Neural cell (in vitro differentiated cells): Measurements from ENCODE around the gene SPON2. TPM values are rescaled to one million over a fixed set of nuclear protein-coding genes. Genes with fewer than 3 reads are reported as not detected.

Source experiments
- H2AFZ ChIP-seq: fragments of 200-600, 300-800 bp; sonication (generic), shearing (Covaris generic); 2 replicates; pipeline ENCODE4 v1.6.0; 2014; ENCODE audit warnings: low read depth, mild to moderate bottlenecking, antibody characterized with exemption, low read length, moderate library complexity
- H3F3A ChIP-seq: fragments of 200-600 bp; shearing (Covaris generic); 2 replicates; pipeline ENCODE4 v1.6.1; 2016; ENCODE audit warnings: mild to moderate bottlenecking, moderate library complexity, mixed read lengths, antibody characterized with exemption, low read length; ENCODE audit not compliant: insufficient read depth, poor library complexity, severe bottlenecking
- H3K27ac ChIP-seq: fragments of 200-600, 300-800 bp; sonication (generic), shearing (Covaris generic); 2 replicates; pipeline ENCODE4 v1.5.1; 2014; ENCODE audit warnings: mild to moderate bottlenecking, low read length, moderate library complexity
- H3K27me3 ChIP-seq: fragments of 300-800, 200-600 bp; sonication (generic), shearing (Covaris generic); 2 replicates; pipeline ENCODE4 v1.6.0; 2014; ENCODE audit warnings: mild to moderate bottlenecking, low read depth, low read length, moderate library complexity; ENCODE audit not compliant: insufficient read depth
- H3K36me3 ChIP-seq: fragments of 300-800, 200-600 bp; sonication (generic), shearing (Covaris generic); 2 replicates; pipeline ENCODE4 v1.5.1; 2014; ENCODE audit warnings: mild to moderate bottlenecking, antibody characterized with exemption, low read length, moderate library complexity; ENCODE audit not compliant: insufficient read depth
- H3K4me2 ChIP-seq: fragments of 300-800, 200-600 bp; sonication (generic), shearing (Covaris generic); 2 replicates; pipeline ENCODE4 v1.6.0; 2014; ENCODE audit warnings: mild to moderate bottlenecking, low read length
- H3K4me3 ChIP-seq: fragments of 300-800, 200-600 bp; sonication (generic), shearing (Covaris generic); 2 replicates; pipeline ENCODE4 v1.5.1; 2014; ENCODE audit warnings: mild to moderate bottlenecking, low read length, moderate library complexity
- H3K79me2 ChIP-seq: fragments of 200-600 bp; shearing (Covaris generic); replicated peaks from 2 replicates; pipeline ENCODE4 v1.6.0; 2014; ENCODE audit warnings: mild to moderate bottlenecking, low read length, moderate library complexity; ENCODE audit not compliant: insufficient read depth
- H3K9ac ChIP-seq: fragments of 300-800, 200-600 bp; sonication (generic), shearing (Covaris generic); 2 replicates; pipeline ENCODE4 v1.6.1; 2016; ENCODE audit warnings: mild to moderate bottlenecking, low read length, mixed read lengths
- H3K9me2 ChIP-seq: fragments of 200-600 bp; shearing (Covaris generic); 2 replicates; pipeline ENCODE4 v1.6.1; 2016; ENCODE audit warnings: mild to moderate bottlenecking, low read length, mixed read lengths; ENCODE audit not compliant: insufficient read depth
- H3K9me3 ChIP-seq: fragments of 200-600, 300-800 bp; sonication (generic), shearing (Covaris generic); 2 replicates; pipeline ENCODE4 v1.6.1; 2016; ENCODE audit warnings: mild to moderate bottlenecking, mixed run types, low read length, moderate library complexity, mixed read lengths
- H4K20me1 ChIP-seq: fragments of 200-600 bp; shearing (Covaris generic); 2 replicates; pipeline ENCODE4 v1.6.1; 2016; ENCODE audit warnings: mild to moderate bottlenecking, mixed run types; ENCODE audit not compliant: insufficient read depth
- EP300 ChIP-seq: fragments of 450-650 bp; conservative IDR thresholded peaks from 2 replicates; pipeline ENCODE4 v1.6.1; 2014; ENCODE audit warnings: antibody characterized with exemption, mild to moderate bottlenecking, moderate library complexity; ENCODE audit not compliant: poor library complexity, severe bottlenecking
- EZH2 ChIP-seq: fragments of 200-600, 300-800 bp; shearing (Covaris generic), sonication (generic); IDR thresholded peaks from 2 replicates; pipeline ENCODE4 v1.6.1; 2014; ENCODE audit warnings: antibody characterized with exemption, low read length, borderline replicate concordance, mild to moderate bottlenecking; ENCODE audit not compliant: insufficient read depth, poor library complexity, severe bottlenecking
- MXI1 ChIP-seq: fragments of 450-650 bp; conservative IDR thresholded peaks from 2 replicates; pipeline ENCODE4 v1.6.1; 2014; ENCODE audit warnings: antibody characterized with exemption, mild to moderate bottlenecking; ENCODE audit not compliant: poor library complexity, severe bottlenecking
- POLR2AphosphoS5 ChIP-seq: IDR thresholded peaks from 2 replicates; pipeline ENCODE4 v1.6.1; 2012
- RAD21 ChIP-seq: fragments of 450-650 bp; conservative IDR thresholded peaks from 2 replicates; pipeline ENCODE4 v1.6.1; 2014; ENCODE audit warnings: antibody characterized with exemption, mild to moderate bottlenecking, moderate library complexity
- SMC3 ChIP-seq: fragments of 450-650 bp; conservative IDR thresholded peaks from 2 replicates; pipeline ENCODE4 v1.6.1; 2014; ENCODE audit warnings: antibody characterized with exemption, mild to moderate bottlenecking, moderate library complexity; ENCODE audit not compliant: poor library complexity
- TAF1 ChIP-seq: IDR thresholded peaks from 2 replicates; pipeline ENCODE4 v1.6.1; 2012; ENCODE audit warnings: low read depth
- polyA plus RNA-seq: library from polyadenylated mRNA; depleted of rRNA; stranded (reverse); fragments of >200 nt; gene quantifications from 2 replicates; pipeline ENCODE4 v1.2.3, GENCODE V29; 2014
- TF ChIP-seq, protein P1 (sequence below): IDR thresholded peaks from 2 replicates; pipeline ENCODE4 v1.6.1; 2012; ENCODE audit warnings: borderline replicate concordance
- TF ChIP-seq, protein P2 (sequence below): fragments of 450-650 bp; IDR thresholded peaks from 2 replicates; pipeline ENCODE4 v1.5.1; 2014; ENCODE audit warnings: antibody characterized with exemption, mild to moderate bottlenecking, moderate library complexity; ENCODE audit not compliant: poor library complexity, severe bottlenecking

The SPON2 gene
- polyA plus RNA-seq, 1 donor from 2014 or later: 0.57 TPM

- no peaks in the 10 kb centered on the region for H4K20me1 ChIP-seq
- no peaks in the 10 kb centered on the region for H3K27me3 ChIP-seq
- H3F3A ChIP-seq: no peaks in the 10 kb centered on the region
- H3K4me2 ChIP-seq: no peak overlapping the region
- no peaks in the 10 kb centered on the region for H3K79me2 ChIP-seq
- no peaks in the 10 kb centered on the region for H3K9me2 ChIP-seq
- no peak overlapping the region for H3K27ac ChIP-seq
- H3K36me3 ChIP-seq: no peaks in the 10 kb centered on the region
- no peak overlapping the region for H3K4me3 ChIP-seq
- H3K9ac ChIP-seq: no peak overlapping the region
- H3K9me3 ChIP-seq: no peaks in the 10 kb centered on the region
- H2AFZ ChIP-seq: no peak overlapping the region
- no peak for TF ChIP-seq POLR2AphosphoS5
- TF ChIP-seq SMC3: no peak
- no peak for TF ChIP-seq EP300
- TF ChIP-seq EZH2: no peak
- no peak for TF ChIP-seq RAD21
- TF ChIP-seq MXI1: no peak
- no peak for TF ChIP-seq TAF1
- TF ChIP-seq, protein P1, sequence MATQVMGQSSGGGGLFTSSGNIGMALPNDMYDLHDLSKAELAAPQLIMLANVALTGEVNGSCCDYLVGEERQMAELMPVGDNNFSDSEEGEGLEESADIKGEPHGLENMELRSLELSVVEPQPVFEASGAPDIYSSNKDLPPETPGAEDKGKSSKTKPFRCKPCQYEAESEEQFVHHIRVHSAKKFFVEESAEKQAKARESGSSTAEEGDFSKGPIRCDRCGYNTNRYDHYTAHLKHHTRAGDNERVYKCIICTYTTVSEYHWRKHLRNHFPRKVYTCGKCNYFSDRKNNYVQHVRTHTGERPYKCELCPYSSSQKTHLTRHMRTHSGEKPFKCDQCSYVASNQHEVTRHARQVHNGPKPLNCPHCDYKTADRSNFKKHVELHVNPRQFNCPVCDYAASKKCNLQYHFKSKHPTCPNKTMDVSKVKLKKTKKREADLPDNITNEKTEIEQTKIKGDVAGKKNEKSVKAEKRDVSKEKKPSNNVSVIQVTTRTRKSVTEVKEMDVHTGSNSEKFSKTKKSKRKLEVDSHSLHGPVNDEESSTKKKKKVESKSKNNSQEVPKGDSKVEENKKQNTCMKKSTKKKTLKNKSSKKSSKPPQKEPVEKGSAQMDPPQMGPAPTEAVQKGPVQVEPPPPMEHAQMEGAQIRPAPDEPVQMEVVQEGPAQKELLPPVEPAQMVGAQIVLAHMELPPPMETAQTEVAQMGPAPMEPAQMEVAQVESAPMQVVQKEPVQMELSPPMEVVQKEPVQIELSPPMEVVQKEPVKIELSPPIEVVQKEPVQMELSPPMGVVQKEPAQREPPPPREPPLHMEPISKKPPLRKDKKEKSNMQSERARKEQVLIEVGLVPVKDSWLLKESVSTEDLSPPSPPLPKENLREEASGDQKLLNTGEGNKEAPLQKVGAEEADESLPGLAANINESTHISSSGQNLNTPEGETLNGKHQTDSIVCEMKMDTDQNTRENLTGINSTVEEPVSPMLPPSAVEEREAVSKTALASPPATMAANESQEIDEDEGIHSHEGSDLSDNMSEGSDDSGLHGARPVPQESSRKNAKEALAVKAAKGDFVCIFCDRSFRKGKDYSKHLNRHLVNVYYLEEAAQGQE: no peak
- TF ChIP-seq, protein P2, sequence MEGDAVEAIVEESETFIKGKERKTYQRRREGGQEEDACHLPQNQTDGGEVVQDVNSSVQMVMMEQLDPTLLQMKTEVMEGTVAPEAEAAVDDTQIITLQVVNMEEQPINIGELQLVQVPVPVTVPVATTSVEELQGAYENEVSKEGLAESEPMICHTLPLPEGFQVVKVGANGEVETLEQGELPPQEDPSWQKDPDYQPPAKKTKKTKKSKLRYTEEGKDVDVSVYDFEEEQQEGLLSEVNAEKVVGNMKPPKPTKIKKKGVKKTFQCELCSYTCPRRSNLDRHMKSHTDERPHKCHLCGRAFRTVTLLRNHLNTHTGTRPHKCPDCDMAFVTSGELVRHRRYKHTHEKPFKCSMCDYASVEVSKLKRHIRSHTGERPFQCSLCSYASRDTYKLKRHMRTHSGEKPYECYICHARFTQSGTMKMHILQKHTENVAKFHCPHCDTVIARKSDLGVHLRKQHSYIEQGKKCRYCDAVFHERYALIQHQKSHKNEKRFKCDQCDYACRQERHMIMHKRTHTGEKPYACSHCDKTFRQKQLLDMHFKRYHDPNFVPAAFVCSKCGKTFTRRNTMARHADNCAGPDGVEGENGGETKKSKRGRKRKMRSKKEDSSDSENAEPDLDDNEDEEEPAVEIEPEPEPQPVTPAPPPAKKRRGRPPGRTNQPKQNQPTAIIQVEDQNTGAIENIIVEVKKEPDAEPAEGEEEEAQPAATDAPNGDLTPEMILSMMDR: no peak
Measured at GRCh38 chr4:1206299-1207156, 34.1 kb upstream of the SPON2 start.

- H3K9me2 ChIP-seq: no peaks in the 10 kb centered on the region
- no peak overlapping the region for H3K4me2 ChIP-seq
- no peak overlapping the region for H3K4me3 ChIP-seq
- no peak overlapping the region for H3K27ac ChIP-seq
- no peak overlapping the region for H2AFZ ChIP-seq
- no peaks in the 10 kb centered on the region for H3K27me3 ChIP-seq
- no peaks in the 10 kb centered on the region for H3K36me3 ChIP-seq
- H3F3A ChIP-seq: no peaks in the 10 kb centered on the region
- no peak overlapping the region for H3K9ac ChIP-seq
- H3K9me3 ChIP-seq: no peaks in the 10 kb centered on the region
- no peaks in the 10 kb centered on the region for H4K20me1 ChIP-seq
- no peaks in the 10 kb centered on the region for H3K79me2 ChIP-seq
- TF ChIP-seq RAD21 (no peak), TAF1 (no peak), EP300 (no peak), MXI1 (no peak), EZH2 (no peak), POLR2AphosphoS5 (no peak), SMC3 (no peak)
- TF ChIP-seq, protein P1: no peak
- TF ChIP-seq, protein P2: no peak
Measured at GRCh38 chr4:1205586-1206298, 33.4 kb upstream of the SPON2 start.
